ENCODE data around the gene A2M.

GRCh38 chr12:9074484-9075137 is 41.1 kb downstream of the A2M start:
- TF ChIP-seq, protein P1, sequence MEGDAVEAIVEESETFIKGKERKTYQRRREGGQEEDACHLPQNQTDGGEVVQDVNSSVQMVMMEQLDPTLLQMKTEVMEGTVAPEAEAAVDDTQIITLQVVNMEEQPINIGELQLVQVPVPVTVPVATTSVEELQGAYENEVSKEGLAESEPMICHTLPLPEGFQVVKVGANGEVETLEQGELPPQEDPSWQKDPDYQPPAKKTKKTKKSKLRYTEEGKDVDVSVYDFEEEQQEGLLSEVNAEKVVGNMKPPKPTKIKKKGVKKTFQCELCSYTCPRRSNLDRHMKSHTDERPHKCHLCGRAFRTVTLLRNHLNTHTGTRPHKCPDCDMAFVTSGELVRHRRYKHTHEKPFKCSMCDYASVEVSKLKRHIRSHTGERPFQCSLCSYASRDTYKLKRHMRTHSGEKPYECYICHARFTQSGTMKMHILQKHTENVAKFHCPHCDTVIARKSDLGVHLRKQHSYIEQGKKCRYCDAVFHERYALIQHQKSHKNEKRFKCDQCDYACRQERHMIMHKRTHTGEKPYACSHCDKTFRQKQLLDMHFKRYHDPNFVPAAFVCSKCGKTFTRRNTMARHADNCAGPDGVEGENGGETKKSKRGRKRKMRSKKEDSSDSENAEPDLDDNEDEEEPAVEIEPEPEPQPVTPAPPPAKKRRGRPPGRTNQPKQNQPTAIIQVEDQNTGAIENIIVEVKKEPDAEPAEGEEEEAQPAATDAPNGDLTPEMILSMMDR (IDR thresholded peaks at IDR 0.05; ENCODE audit: low read depth, low read length) = no peak
- TF ChIP-seq EZH2phosphoT487 (IDR thresholded peaks at IDR 0.05; ENCODE audit: low read depth) = no peak
